ENCODE data around the gene NINJ1. TPM values are rescaled to one million over a fixed set of nuclear protein-coding genes. Genes with fewer than 3 reads are reported as not detected.
A peak's percentile ranks its signal among the peaks of the same experiment; 100 is the strongest.

The NINJ1 gene
- total and polyA plus RNA-seq, 2 donors (not counting 3 experiments of a cell fraction or from before 2014, with no cell fraction given) = 31.5 to 57.7 TPM

- Histone ChIP-seq H3K9me3 (replicated peaks; ENCODE audit: control insufficient read depth, insufficient read depth, low read length) (no peaks in the 10 kb centered on the region), H3K27me3 (ENCODE audit: control insufficient read depth in 2 of 2, insufficient read depth in 2 of 2, low read length in 2 of 2) (no peaks in the 10 kb centered on the region), H2AFZ (ENCODE audit: low read depth, low read length) (peak overlapping the region; percentile 65), H3K79me2 (ENCODE audit: control insufficient read depth, insufficient read depth, low read length) (peaks cover 48% of the 10 kb centered on the region), H3K4me3 (replicated peaks in 1 of 3; ENCODE audit: insufficient read depth in 1 of 3, low read depth in 1 of 3, low read length in 3 of 3) (peak overlapping the region; percentile 82 to 91 (median 83)), H3K9ac (replicated peaks; ENCODE audit: extremely low read depth, insufficient read depth, low read length) (peak overlapping the region; percentile 67), H3K4me1 (ENCODE audit: control insufficient read depth, extremely low read depth, insufficient read depth, low read length) (peaks cover 34% of the 10 kb centered on the region), H4K20me1 (replicated peaks; ENCODE audit: control insufficient read depth, extremely low read depth, insufficient read depth, low read length) (no peaks in the 10 kb centered on the region), H3K4me2 (ENCODE audit: insufficient read depth, low read length) (peak overlapping the region; percentile 83), H3K9me1 (replicated peaks; ENCODE audit: control insufficient read depth, extremely low read depth, insufficient read depth, low read length) (no peaks in the 10 kb centered on the region), H3K36me3 (ENCODE audit: control insufficient read depth in 2 of 2, extremely low read depth in 1 of 2, insufficient read depth in 2 of 2, low read length in 2 of 2) (no peaks in the 10 kb centered on the region), H3K27ac (ENCODE audit: insufficient read depth, low read depth, low read length) (peak overlapping the region; percentile 55)
- POLR2A ChIA-PET = no interaction called here
- no TSS peak for BruUV-seq (replicated peaks)
- FAIRE-seq = no peak
- TF ChIP-seq POLR2AphosphoS5 (IDR thresholded peaks at IDR 0.05; ENCODE audit: insufficient read depth, low read depth, low read length) = no peak
- TF ChIP-seq, protein P1, sequence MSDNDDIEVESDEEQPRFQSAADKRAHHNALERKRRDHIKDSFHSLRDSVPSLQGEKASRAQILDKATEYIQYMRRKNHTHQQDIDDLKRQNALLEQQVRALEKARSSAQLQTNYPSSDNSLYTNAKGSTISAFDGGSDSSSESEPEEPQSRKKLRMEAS (IDR thresholded peaks at IDR 0.05; ENCODE audit: insufficient read depth, insufficient read length) = no peak
- no peak for TF ChIP-seq GATA2 (IDR thresholded peaks at IDR 0.05; ENCODE audit: insufficient read depth, insufficient read length, low read depth, low read length)
- TF ChIP-seq JUN (IDR thresholded peaks at IDR 0.05; ENCODE audit: borderline replicate concordance, insufficient read depth, insufficient read length, low read depth) = no peak
- TF ChIP-seq FOS (IDR thresholded peaks at IDR 0.05; ENCODE audit: borderline replicate concordance, insufficient read depth, low read length) = no peak
- no peak for TF ChIP-seq MYC (IDR thresholded peaks at IDR 0.05; ENCODE audit: low read depth, low read length)
- no peak for TF ChIP-seq EZH2 (IDR thresholded peaks at IDR 0.05; ENCODE audit: borderline replicate concordance, low read depth, low read length, severe bottlenecking)
- TF ChIP-seq POLR2A (IDR thresholded peaks at IDR 0.05; ENCODE audit: low read depth, low read length) = no peak
- no peak for TF ChIP-seq CTCF (IDR thresholded peaks at IDR 0.05; ENCODE audit: extremely low read depth in 1 of 2, insufficient read depth in 1 of 2, low read depth in 1 of 2, low read length in 2 of 2)
- CTCF ChIA-PET = interaction anchor here (0.6 to 2.4 kb wide), 6 partner anchors 12 to 218 kb away, joined by 3 to 26 read pairs (median 4); no protein-coding TSS in a partner anchor
- no peak for DNase-seq (ENCODE audit: low read depth, low spot score)
- intact Hi-C loops (cut with micrococcal nuclease) = loop anchor here (1.0 to 10.0 kb wide), 4 partner anchors 219 to 1068 kb away; partner anchors contain the start of genes IPPK and ZNF484
- dilution Hi-C loops (cut with MboI; ENCODE audit: extremely low pct_ligation_motif_present, low sequenced_read_pairs) = no loop called here
Observed at GRCh38 chr9:93096811-93097382, 37.2 kb downstream of the NINJ1 start.
